ENCODE data around the gene CHAF1B. TPM values are rescaled to one million over a fixed set of nuclear protein-coding genes. Genes with fewer than 3 reads are reported as not detected.
"Not testable (repeated sequence)": the region's sequence is repeated elsewhere in the genome, so short reads cannot be mapped to it uniquely, and the experiment has no call there.

CHAF1B gene
- total RNA-seq, 1 donor: 1.8 TPM

- Histone ChIP-seq H3K27ac (ENCODE audit: low read depth, low read length) (no peak overlapping the region), H3K9me3 (ENCODE audit: low read depth, low read length) (no peaks in the 10 kb centered on the region), H3K79me2 (ENCODE audit: insufficient read depth, low read length) (no peaks in the 10 kb centered on the region), H2AFZ (ENCODE audit: low read length) (no peak overlapping the region), H3K36me3 (ENCODE audit: insufficient read depth, low read length) (no peaks in the 10 kb centered on the region), H3K4me3 (ENCODE audit: insufficient read depth, low read length) (no peak overlapping the region), H4K20me1 (ENCODE audit: insufficient read depth, low read length) (no peaks in the 10 kb centered on the region), H3K27me3 (ENCODE audit: insufficient read depth, low read length) (no peaks in the 10 kb centered on the region), H3K4me1 (ENCODE audit: insufficient read depth, low read length) (peaks cover 2% of the 10 kb centered on the region), H3K4me2 (ENCODE audit: insufficient read depth, low read length) (no peak overlapping the region)
- DNase-seq (ENCODE audit: insufficient read length, low spot score, missing footprints): no peak
- no peak for TF ChIP-seq CTCF (IDR thresholded peaks at IDR 0.05; ENCODE audit: extremely low read depth, low read depth, low read length)
Observed at GRCh38 chr21:36388096-36388495, 2.9 kb downstream of the CHAF1B start.

DNA sequence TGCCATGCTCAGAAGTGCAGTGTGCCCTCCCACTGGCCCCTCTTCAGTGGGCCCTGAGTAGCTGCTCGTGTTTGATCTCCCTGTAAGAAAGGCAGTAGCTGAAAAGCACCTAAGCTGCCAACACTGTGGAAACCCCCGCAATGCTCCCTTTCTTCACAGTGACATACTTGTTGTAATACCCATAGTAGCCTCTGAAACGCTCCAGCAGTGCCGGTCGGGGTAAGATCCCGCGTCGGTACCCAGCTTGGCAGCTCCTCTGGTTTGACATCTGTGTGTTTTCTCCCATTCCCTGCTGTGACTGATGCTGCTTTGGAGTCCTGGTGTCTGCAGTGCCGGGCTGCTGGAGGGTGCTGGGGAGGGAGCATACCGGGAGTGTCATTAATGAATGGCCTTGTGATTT, 3.6 kb downstream of the CHAF1B start:
- H3K4me2 ChIP-seq (ENCODE audit: insufficient read depth, low read length): no peak overlapping the region
- no peaks in the 10 kb centered on the region for H3K27me3 ChIP-seq (ENCODE audit: insufficient read depth, low read length)
- no peak for DNase-seq (ENCODE audit: insufficient read length, low spot score, missing footprints)
- peaks cover 2% of the 10 kb centered on the region for H3K4me1 ChIP-seq (ENCODE audit: insufficient read depth, low read length)
- no peak overlapping the region for H3K27ac ChIP-seq (ENCODE audit: low read depth, low read length)
- TF ChIP-seq CTCF (IDR thresholded peaks at IDR 0.05; ENCODE audit: extremely low read depth, low read depth, low read length): peak; percentile 16
- no peaks in the 10 kb centered on the region for H3K9me3 ChIP-seq (ENCODE audit: low read depth, low read length)
- no peak overlapping the region for H3K4me3 ChIP-seq (ENCODE audit: insufficient read depth, low read length)
- no peaks in the 10 kb centered on the region for H3K36me3 ChIP-seq (ENCODE audit: insufficient read depth, low read length)
- H4K20me1 ChIP-seq (ENCODE audit: insufficient read depth, low read length): no peaks in the 10 kb centered on the region
- no peak overlapping the region for H2AFZ ChIP-seq (ENCODE audit: low read length)
- H3K79me2 ChIP-seq (ENCODE audit: insufficient read depth, low read length): no peaks in the 10 kb centered on the region

GRCh38 chr21:36391649-36392048, 6.5 kb downstream of the CHAF1B start:
- H3K79me2 ChIP-seq (ENCODE audit: insufficient read depth, low read length); H4K20me1 ChIP-seq (ENCODE audit: insufficient read depth, low read length); H3K27ac ChIP-seq (ENCODE audit: low read depth, low read length); H3K4me2 ChIP-seq (ENCODE audit: insufficient read depth, low read length); DNase-seq (ENCODE audit: insufficient read length, low spot score, missing footprints); H3K9me3 ChIP-seq (ENCODE audit: low read depth, low read length); H3K4me3 ChIP-seq (ENCODE audit: insufficient read depth, low read length); H3K27me3 ChIP-seq (ENCODE audit: insufficient read depth, low read length); H3K36me3 ChIP-seq (ENCODE audit: insufficient read depth, low read length); H3K4me1 ChIP-seq (ENCODE audit: insufficient read depth, low read length); H2AFZ ChIP-seq (ENCODE audit: low read length): not testable (repeated sequence)

- no peak for TF ChIP-seq CTCF (IDR thresholded peaks at IDR 0.05; ENCODE audit: extremely low read depth, low read depth, low read length)
- Histone ChIP-seq H3K4me2 (ENCODE audit: insufficient read depth, low read length) (no peak overlapping the region), H3K27me3 (ENCODE audit: insufficient read depth, low read length) (no peaks in the 10 kb centered on the region), H2AFZ (ENCODE audit: low read length) (no peak overlapping the region), H3K9me3 (ENCODE audit: low read depth, low read length) (no peaks in the 10 kb centered on the region), H3K79me2 (ENCODE audit: insufficient read depth, low read length) (no peaks in the 10 kb centered on the region), H3K36me3 (ENCODE audit: insufficient read depth, low read length) (peaks cover 8% of the 10 kb centered on the region), H4K20me1 (ENCODE audit: insufficient read depth, low read length) (no peaks in the 10 kb centered on the region), H3K27ac (ENCODE audit: low read depth, low read length) (no peak overlapping the region), H3K4me1 (ENCODE audit: insufficient read depth, low read length) (no peaks in the 10 kb centered on the region), H3K4me3 (ENCODE audit: insufficient read depth, low read length) (no peak overlapping the region)
- no peak for DNase-seq (ENCODE audit: insufficient read length, low spot score, missing footprints)
Observed at GRCh38 chr21:36395353-36396111, 10.3 kb downstream of the CHAF1B start.

Data from osteoblast (primary cell).